Endodermal cell (in vitro differentiated cells): ENCODE results near the gene CAMTA1. TPM values are rescaled to one million over a fixed set of nuclear protein-coding genes. Genes with fewer than 3 reads are reported as not detected.

ENCODE experiments used
- DNase-seq: peaks from one replicate; pipeline ENCODE4 v3.0.0-alpha.2; 2017
- H3K27ac ChIP-seq: 2 replicates; pipeline ENCODE4 v1.5.1; 2013; ENCODE audit warnings: mild to moderate bottlenecking, low read depth, low read length, moderate library complexity
- H3K27me3 ChIP-seq: 2 replicates; pipeline ENCODE4 v1.6.1; 2013; ENCODE audit warnings: mild to moderate bottlenecking, low read length, moderate library complexity; ENCODE audit not compliant: insufficient read depth, control insufficient read depth, poor library complexity, severe bottlenecking
- H3K36me3 ChIP-seq: 2 replicates; pipeline ENCODE4 v1.7.0; 2013; ENCODE audit warnings: mild to moderate bottlenecking, low read length, moderate library complexity; ENCODE audit not compliant: control insufficient read depth, insufficient read depth
- H3K4me1 ChIP-seq: one replicate; pipeline ENCODE4 v1.7.0; 2013; ENCODE audit warnings: low read length; ENCODE audit not compliant: control insufficient read depth, insufficient read depth
- H3K4me3 ChIP-seq: 2 replicates; pipeline ENCODE4 v1.5.1; 2013; ENCODE audit warnings: mild to moderate bottlenecking, low read length, moderate library complexity
- H3K9ac ChIP-seq: 2 replicates; pipeline ENCODE4 v1.6.1; 2013; ENCODE audit warnings: mild to moderate bottlenecking, low read length, moderate library complexity; ENCODE audit not compliant: poor library complexity, severe bottlenecking; ENCODE audit errors: extremely low read depth
- H3K9me3 ChIP-seq: 2 replicates; pipeline ENCODE4 v1.6.1; 2013; ENCODE audit warnings: mild to moderate bottlenecking, low read length, moderate library complexity; ENCODE audit not compliant: control insufficient read depth
- H3K27ac Mint-ChIP-seq: 2 replicates; pipeline ENCODE4 v1.8.0; 2020; ENCODE audit warnings: mixed read lengths
- H3K27me3 Mint-ChIP-seq: 2 replicates; pipeline ENCODE4 v1.8.0; 2021; ENCODE audit warnings: mild to moderate bottlenecking, mixed read lengths; ENCODE audit not compliant: insufficient read depth
- H3K36me3 Mint-ChIP-seq: 2 replicates; pipeline ENCODE4 v1.8.0; 2020; ENCODE audit warnings: low read depth, mixed read lengths
- H3K4me1 Mint-ChIP-seq: 2 replicates; pipeline ENCODE4 v1.8.0; 2020; ENCODE audit warnings: mixed read lengths
- H3K4me3 Mint-ChIP-seq: 2 replicates; pipeline ENCODE4 v1.8.0; 2020; ENCODE audit warnings: mild to moderate bottlenecking, moderate library complexity, mixed read lengths
- H3K9me3 Mint-ChIP-seq: 2 replicates; pipeline ENCODE4 v1.8.0; 2020; ENCODE audit warnings: mild to moderate bottlenecking, mixed read lengths
- CTCF ChIP-seq: fragments of 200-600 bp; sonication (generic); conservative IDR thresholded peaks from 2 replicates; pipeline ENCODE4 v1.5.0; 2021; ENCODE audit warnings: antibody characterized with exemption, mild to moderate bottlenecking
- whole genome bisulfite sequencing, 2 experiments: methylation state at CpG; one replicate each; pipeline versions ENCODE4 v1.1.5 to v1.1.7; 2013; ENCODE audit warnings: missing lambda C conversion rate in 2 of 2, mixed read lengths in 1 of 2; ENCODE audit not compliant: insufficient coverage in 1 of 2, insufficient read length in 1 of 2; 5-methylcytosine and 5-hydroxymethylcytosine counted together
- total RNA-seq, 2 donors: library from RNA; stranded (reverse); fragmentation: NEBNext Ultra II Directional in 1 of 2; extraction: Animal tissue kit (Norgen Biotek cat#: 25700) in 1 of 2; gene quantifications; 2 replicates in 1 of 2; 3 replicates in 1 of 2; pipeline ENCODE4 v1.2.1, GENCODE V29; 2021

CAMTA1 gene
- total RNA-seq, 2 donors from 2014 or later: 123 to 137 TPM

GRCh38 chr1:7089497-7089896 is 304.2 kb downstream of the CAMTA1 start:
- no peak overlapping the region for H3K4me3 ChIP-seq
- H3K9ac ChIP-seq: no peak overlapping the region
- peaks cover 3% of the 10 kb centered on the region for H3K4me1 Mint-ChIP-seq
- no peaks in the 10 kb centered on the region for H3K36me3 Mint-ChIP-seq
- H3K9me3 ChIP-seq: no peaks in the 10 kb centered on the region
- no peak overlapping the region for H3K4me3 Mint-ChIP-seq
- no peak overlapping the region for H3K27ac Mint-ChIP-seq
- H3K9me3 Mint-ChIP-seq: no peaks in the 10 kb centered on the region
- peaks cover 18% of the 10 kb centered on the region for H3K27me3 ChIP-seq
- no peak overlapping the region for H3K27ac ChIP-seq
- peaks cover 3% of the 10 kb centered on the region for H3K27me3 Mint-ChIP-seq
- no peaks in the 10 kb centered on the region for H3K4me1 ChIP-seq
- H3K36me3 ChIP-seq: no peaks in the 10 kb centered on the region
- WGBS, 2 experiments: 82 to 89% methylated on average over 1 to 5 of the region's 5 CpGs
- no peak for TF ChIP-seq CTCF
- no peak for DNase-seq

GRCh38 chr1:7093297-7093696 is 308.0 kb downstream of the CAMTA1 start:
- no peak overlapping the region for H3K4me3 ChIP-seq
- Mint-ChIP-seq H3K4me1 (peaks cover 3% of the 10 kb centered on the region), H3K4me3 (no peak overlapping the region), H3K36me3 (no peaks in the 10 kb centered on the region), H3K27ac (no peak overlapping the region), H3K27me3 (peaks cover 18% of the 10 kb centered on the region), H3K9me3 (no peaks in the 10 kb centered on the region)
- H3K9me3 ChIP-seq: no peaks in the 10 kb centered on the region
- no peak overlapping the region for H3K9ac ChIP-seq
- H3K27ac ChIP-seq: no peak overlapping the region
- no peak for TF ChIP-seq CTCF
- H3K4me1 ChIP-seq: no peaks in the 10 kb centered on the region
- 78 to 83% methylated on average over 7 to 10 of the region's 10 CpGs for WGBS, 2 experiments
- H3K27me3 ChIP-seq: peaks cover 35% of the 10 kb centered on the region
- no peaks in the 10 kb centered on the region for H3K36me3 ChIP-seq
- DNase-seq: no peak

GRCh38 chr1:7094086-7094485 is 308.8 kb downstream of the CAMTA1 start:
- no peaks in the 10 kb centered on the region for H3K9me3 Mint-ChIP-seq
- H3K4me1 ChIP-seq: no peaks in the 10 kb centered on the region
- H3K36me3 Mint-ChIP-seq: no peaks in the 10 kb centered on the region
- H3K4me3 Mint-ChIP-seq: no peak overlapping the region
- WGBS, 2 experiments: 97% methylated on average over 4 of the region's 4 CpGs; no CpG with 5 or more reads in 1 of the 2 experiments
- H3K4me3 ChIP-seq: no peak overlapping the region
- H3K27me3 ChIP-seq: peaks cover 35% of the 10 kb centered on the region
- no peak overlapping the region for H3K9ac ChIP-seq
- DNase-seq: no peak
- no peaks in the 10 kb centered on the region for H3K36me3 ChIP-seq
- peaks cover 18% of the 10 kb centered on the region for H3K27me3 Mint-ChIP-seq
- H3K4me1 Mint-ChIP-seq: peaks cover 3% of the 10 kb centered on the region
- H3K9me3 ChIP-seq: no peaks in the 10 kb centered on the region
- H3K27ac Mint-ChIP-seq: no peak overlapping the region
- no peak overlapping the region for H3K27ac ChIP-seq
- no peak for TF ChIP-seq CTCF
